Aorta (tissue), 5 donors: Measurements from ENCODE around the gene PHF21B. TPM values are rescaled to one million over a fixed set of nuclear protein-coding genes. Genes with fewer than 3 reads are reported as not detected.

Experiments used
- ATAC-seq: fragments of 200-7000 bp; cut with Tn5 transposase; one replicate; pipeline ENCODE4 v1.9.1; 2022; ENCODE audit warnings: moderate library complexity; ENCODE audit not compliant: low FRiP score
- DNase-seq, 2 donors: peaks; one replicate each; pipeline ENCODE4 v3.0.0-alpha.2; 2020
- H3K27ac ChIP-seq, 2 donors: one replicate each; pipeline ENCODE4 v1.5.1; 2013; ENCODE audit warnings: low read length in 2 of 2, mild to moderate bottlenecking in 2 of 2, moderate library complexity in 2 of 2, control low read depth in 1 of 2, inconsistent platforms in 1 of 2, low read depth in 1 of 2
- H3K27me3 ChIP-seq, 2 donors: one replicate each; pipeline ENCODE4 v1.6.1; 2013; ENCODE audit warnings: control low read depth in 1 of 2, low read length in 1 of 2, mild to moderate bottlenecking in 1 of 2, moderate library complexity in 1 of 2; ENCODE audit not compliant: insufficient read depth in 2 of 2, control insufficient read depth in 1 of 2
- H3K36me3 ChIP-seq, 2 donors: one replicate each; pipeline ENCODE4 v1.6.1; 2013; ENCODE audit warnings: control low read depth in 1 of 2, low read length in 1 of 2, mild to moderate bottlenecking in 1 of 2; ENCODE audit not compliant: insufficient read depth in 2 of 2, control insufficient read depth in 1 of 2
- H3K4me1 ChIP-seq, 2 donors: one replicate each; pipeline ENCODE4 v1.6.1; 2013; ENCODE audit warnings: low read length in 2 of 2, control low read depth in 1 of 2, mild to moderate bottlenecking in 1 of 2, moderate library complexity in 1 of 2; ENCODE audit not compliant: insufficient read depth in 2 of 2, control insufficient read depth in 1 of 2
- H3K4me3 ChIP-seq, 2 donors: one replicate each; pipeline ENCODE4 v1.5.1; 2013; ENCODE audit warnings: low read length in 2 of 2, control low read depth in 1 of 2, mild to moderate bottlenecking in 1 of 2
- H3K9me3 ChIP-seq: one replicate; pipeline ENCODE4 v1.6.1; 2013; ENCODE audit warnings: mild to moderate bottlenecking, low read length; ENCODE audit not compliant: control insufficient read depth
- WGBS, 2 donors: extraction: QIAGEN DNeasy Blood & Tissue Kit; methylation state at CpG; one replicate each; pipeline ENCODE4 v1.1.7; 2013; 5-methylcytosine and 5-hydroxymethylcytosine counted together
- intact Hi-C, 2 donors: fragments of 100-400 bp; cut with DNase I; formaldehyde crosslinking; loops; one replicate each; pipeline versions ENCODE4 v1.14.2 to v1.15.0; 2022
- polyA plus RNA-seq, 2 donors: library from polyadenylated mRNA; stranded (reverse); fragments of 200-250 nt; gene quantifications; one replicate each; pipeline ENCODE4 v1.2.3, GENCODE V29; 2013
- total RNA-seq, 2 donors: library from RNA; stranded (reverse); fragmentation: NEBNext Ultra II Directional; extraction: Animal tissue kit (Norgen Biotek cat#: 25700); gene quantifications; one replicate each; pipeline ENCODE4 v1.2.1, GENCODE V29; 2021
- donor health status: healthy with polysubstance abuse.
- donor health status: Bipolar disorder and iron deficiency.
- donor health status: DM: no; HTN: no; CAD: no.
- donor health status: DM: no; HTN: no; CAD: no.
- donor health status: DM: yes; HTN: yes; CAD: no.

PHF21B gene
- total and polyA plus RNA-seq, 4 donors: 0.75 to 1.8 TPM; not detected in 2

- no peak overlapping the region for H3K27ac ChIP-seq
- DNase-seq (no peak), ATAC-seq (no peak)
- no peaks in the 10 kb centered on the region for H3K36me3 ChIP-seq
- intact Hi-C loops: no loop called here
- H3K4me3 ChIP-seq: no peak overlapping the region
- H3K27me3 ChIP-seq: no peaks in the 10 kb centered on the region
- H3K9me3 ChIP-seq: no peaks in the 10 kb centered on the region
- no peaks in the 10 kb centered on the region for H3K4me1 ChIP-seq
- 74 to 82% methylated on average over 6 of the region's 6 CpGs for WGBS, 2 donors
These were observed 19.7 kb upstream of the PHF21B start for GRCh38 chr22:45029501-45029900.

- DNase-seq (no peak), ATAC-seq (no peak)
- Histone ChIP-seq H3K27me3 (no peaks in the 10 kb centered on the region), H3K36me3 (no peaks in the 10 kb centered on the region), H3K27ac (no peak overlapping the region), H3K4me1 (no peaks in the 10 kb centered on the region), H3K9me3 (no peaks in the 10 kb centered on the region), H3K4me3 (no peak overlapping the region)
- WGBS, 2 donors: 74 to 79% methylated on average over 6 of the region's 6 CpGs
- intact Hi-C loops: no loop called here
These were observed 16.7 kb upstream of the PHF21B start for GRCh38 chr22:45026511-45026910.

- H3K4me1 ChIP-seq: no peaks in the 10 kb centered on the region
- H3K27ac ChIP-seq: no peak overlapping the region
- intact Hi-C loops: no loop called here
- no peaks in the 10 kb centered on the region for H3K9me3 ChIP-seq
- DNase-seq (no peak), ATAC-seq (no peak)
- WGBS, 2 donors: 20 to 25% methylated on average over 9 of the region's 9 CpGs
- H3K36me3 ChIP-seq: no peaks in the 10 kb centered on the region
- no peak overlapping the region for H3K4me3 ChIP-seq
- H3K27me3 ChIP-seq: no peaks in the 10 kb centered on the region
These were observed 13.6 kb upstream of the PHF21B start for GRCh38 chr22:45023431-45023830.

- Histone ChIP-seq H3K36me3 (no peaks in the 10 kb centered on the region), H3K4me1 (no peaks in the 10 kb centered on the region), H3K9me3 (no peaks in the 10 kb centered on the region), H3K27me3 (no peaks in the 10 kb centered on the region), H3K4me3 (no peak overlapping the region), H3K27ac (no peak overlapping the region)
- 62 to 63% methylated on average over 16 of the region's 16 CpGs for WGBS, 2 donors
- DNase-seq (no peak), ATAC-seq (no peak)
- intact Hi-C loops: no loop called here
These were observed 10.3 kb upstream of the PHF21B start for GRCh38 chr22:45019861-45020655.

- no peak overlapping the region for H3K27ac ChIP-seq
- no peaks in the 10 kb centered on the region for H3K27me3 ChIP-seq
- H3K9me3 ChIP-seq: no peaks in the 10 kb centered on the region
- H3K36me3 ChIP-seq: no peaks in the 10 kb centered on the region
- intact Hi-C loops: no loop called here
- ATAC-seq (no peak), DNase-seq (no peak)
- WGBS, 2 donors: 42 to 50% methylated on average over 4 of the region's 4 CpGs
- no peaks in the 10 kb centered on the region for H3K4me1 ChIP-seq
- no peak overlapping the region for H3K4me3 ChIP-seq
These were observed 4.8 kb upstream of the PHF21B start for GRCh38 chr22:45014654-45015053.

GRCh38 chr22:45013138-45013537 lies 3.3 kb upstream of the PHF21B start:
- no peak for ATAC-seq
- 87 to 96% methylated on average over 5 of the region's 5 CpGs for WGBS, 2 donors

GRCh38 chr22:45010532-45010900 lies 711 bp upstream of the PHF21B start:
- intact Hi-C loops: no loop called here
- Histone ChIP-seq H3K4me1 (no peaks in the 10 kb centered on the region), H3K27ac (no peak overlapping the region), H3K36me3 (no peaks in the 10 kb centered on the region), H3K4me3 (peak overlapping the region in 1 of 2 donors; percentile 45), H3K27me3 (no peaks in the 10 kb centered on the region), H3K9me3 (no peaks in the 10 kb centered on the region)
- DNase-seq (no peak), ATAC-seq (no peak)
- WGBS, 2 donors: 2% methylated on average over 17 of the region's 17 CpGs

More at GRCh38 chr22:45013138-45013537, 3.3 kb upstream of the PHF21B start:
- DNase-seq: no peak
- Histone ChIP-seq H3K4me1 (no peaks in the 10 kb centered on the region), H3K27me3 (no peaks in the 10 kb centered on the region), H3K36me3 (no peaks in the 10 kb centered on the region), H3K9me3 (no peaks in the 10 kb centered on the region), H3K27ac (no peak overlapping the region), H3K4me3 (no peak overlapping the region)
- intact Hi-C loops: no loop called here

GRCh38 chr22:45008751-45009605 lies 827 bp downstream of the PHF21B start:
- Histone ChIP-seq H3K27ac (no peak overlapping the region), H3K4me3 (peak overlapping the region; percentile 59 to 76), H3K4me1 (no peaks in the 10 kb centered on the region), H3K9me3 (no peaks in the 10 kb centered on the region), H3K27me3 (no peaks in the 10 kb centered on the region), H3K36me3 (no peaks in the 10 kb centered on the region)
- DNase-seq (no peak), ATAC-seq (no peak)
- intact Hi-C loops: no loop called here
- 1% methylated on average over 81 to 90 of the region's 90 CpGs for WGBS, 2 donors
